Thyroid gland (tissue), 4 donors: ENCODE data around the gene MYO5A.

Source experiments
- POLR2A ChIP-seq, 2 donors: fragments of 450-650 bp; IDR thresholded peaks; one replicate each; pipeline ENCODE4 v1.6.1; 2017; ENCODE audit warnings: antibody characterized with exemption in 2 of 2, mild to moderate bottlenecking in 2 of 2, moderate library complexity in 1 of 2
- TF ChIP-seq, protein P1 (sequence below), 6 experiments: fragments of 200-600 bp in 3 of 6; fragments of 450-650 bp in 3 of 6; sonication (generic) in 3 of 6; IDR thresholded peaks; one replicate each; pipeline ENCODE4 v1.5.1; 2016 to 2019; ENCODE audit warnings: antibody characterized with exemption in 6 of 6, mild to moderate bottlenecking in 2 of 6, inconsistent platforms in 1 of 6, moderate library complexity in 1 of 6

DNA sequence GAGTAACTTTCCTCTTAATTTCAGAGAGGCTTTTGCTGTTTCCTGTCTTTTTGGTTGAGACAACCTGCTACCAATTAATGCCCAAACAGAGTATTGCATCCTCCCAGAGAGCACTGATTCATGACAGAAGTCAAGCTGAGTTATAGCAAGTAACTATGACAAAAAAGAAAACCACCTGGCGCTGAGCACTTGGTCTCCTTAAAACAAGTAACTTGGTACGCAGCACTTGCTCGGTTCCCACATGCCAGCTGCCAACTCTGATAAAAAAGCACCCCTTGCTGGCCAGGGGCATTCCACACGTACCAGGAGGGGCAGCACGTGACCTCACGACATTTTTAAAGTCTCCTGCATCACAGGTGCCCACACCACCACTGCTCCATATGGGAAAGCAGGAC lies 219.5 kb downstream of the MYO5A start:
- TF ChIP-seq, protein P1, sequence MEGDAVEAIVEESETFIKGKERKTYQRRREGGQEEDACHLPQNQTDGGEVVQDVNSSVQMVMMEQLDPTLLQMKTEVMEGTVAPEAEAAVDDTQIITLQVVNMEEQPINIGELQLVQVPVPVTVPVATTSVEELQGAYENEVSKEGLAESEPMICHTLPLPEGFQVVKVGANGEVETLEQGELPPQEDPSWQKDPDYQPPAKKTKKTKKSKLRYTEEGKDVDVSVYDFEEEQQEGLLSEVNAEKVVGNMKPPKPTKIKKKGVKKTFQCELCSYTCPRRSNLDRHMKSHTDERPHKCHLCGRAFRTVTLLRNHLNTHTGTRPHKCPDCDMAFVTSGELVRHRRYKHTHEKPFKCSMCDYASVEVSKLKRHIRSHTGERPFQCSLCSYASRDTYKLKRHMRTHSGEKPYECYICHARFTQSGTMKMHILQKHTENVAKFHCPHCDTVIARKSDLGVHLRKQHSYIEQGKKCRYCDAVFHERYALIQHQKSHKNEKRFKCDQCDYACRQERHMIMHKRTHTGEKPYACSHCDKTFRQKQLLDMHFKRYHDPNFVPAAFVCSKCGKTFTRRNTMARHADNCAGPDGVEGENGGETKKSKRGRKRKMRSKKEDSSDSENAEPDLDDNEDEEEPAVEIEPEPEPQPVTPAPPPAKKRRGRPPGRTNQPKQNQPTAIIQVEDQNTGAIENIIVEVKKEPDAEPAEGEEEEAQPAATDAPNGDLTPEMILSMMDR (IDR thresholded peaks at IDR 0.05): no peak
- TF ChIP-seq POLR2A (IDR thresholded peaks at IDR 0.05): no peak
